Panc1 (cell line): ENCODE results near the gene SETX.

Source experiments
- CTCF ChIP-seq: fragments of 450-650 bp; IDR thresholded peaks from 2 replicates; pipeline ENCODE4 v1.5.1; 2017; ENCODE audit warnings: mild to moderate bottlenecking
- SIN3A ChIP-seq: IDR thresholded peaks from 2 replicates; pipeline ENCODE4 v1.6.1; 2012; ENCODE audit warnings: low read depth, mild to moderate bottlenecking, low read length, moderate library complexity, borderline replicate concordance; ENCODE audit not compliant: insufficient read depth
- TCF7L2 ChIP-seq: IDR thresholded peaks from 2 replicates; pipeline ENCODE4 v1.6.1; 2011; ENCODE audit warnings: mild to moderate bottlenecking, low read depth, low read length, inconsistent platforms

GRCh38 chr9:132348676-132349075 lies 6.1 kb downstream of the SETX start:
- TF ChIP-seq CTCF (no peak), SIN3A (no peak), TCF7L2 (no peak)
